GM12878 (cell line): ENCODE data around the gene TEX13D. TPM values are rescaled to one million over a fixed set of nuclear protein-coding genes. Genes with fewer than 3 reads are reported as not detected.
"Not testable (repeated sequence)": the region's sequence is repeated elsewhere in the genome, so short reads cannot be mapped to it uniquely, and the experiment has no call there.

ENCODE experiments used
- ATAC-seq: fragments of 200-7000 bp; cut with Tn5 transposase; 3 replicates; pipeline ENCODE4 v1.9.1; 2020; ENCODE audit warnings: mild to moderate bottlenecking, moderate library complexity
- BruUV-seq: library from RNA; stranded (reverse); fragments of 400-500 nt; replicated peaks from 2 replicates; lab custom pipeline; 2021; lab: Mats Ljungman, UMichigan
- CTCF ChIA-PET: fragments of 300-600 bp; sonication (Branson Sonifier 250); formaldehyde crosslinking; extraction: SDS; loops from one replicate; lab custom pipeline; 2021; ENCODE audit warnings: inconsistent platforms; lab: Yijun Ruan, JAX
- POLR2A ChIA-PET: fragments of 350-600 bp; formaldehyde crosslinking; extraction: SDS; loops from one replicate; lab custom pipeline; 2021; ENCODE audit warnings: inconsistent platforms; lab: Charles Lee
- RAD21 ChIA-PET: fragments of 300-600 bp; sonication (Branson Sonifier 250); formaldehyde crosslinking; loops from one replicate; lab custom pipeline; 2023; ENCODE audit warnings: antibody characterized with exemption; ENCODE audit not compliant: unreplicated experiment; lab: Charles Lee
- SMC1A ChIA-PET: fragments of 300-600 bp; sonication (Branson Sonifier 250); formaldehyde crosslinking; loops from one replicate; lab custom pipeline; 2023; ENCODE audit not compliant: unreplicated experiment, uncharacterized antibody; lab: Charles Lee
- DNase-seq: peaks from one replicate; pipeline ENCODE4 v3.0.0-alpha.2; 2011; ENCODE audit warnings: low read depth, low spot score
- FAIRE-seq: peaks from 3 replicates; lab custom pipeline; 2011; peaks lifted over from hg19 to GRCh38; lab: Jason Lieb, UNC
- H2AFZ ChIP-seq: 2 replicates; pipeline ENCODE4 v1.6.0; 2011; ENCODE audit warnings: low read depth, low read length, control low read depth; ENCODE audit not compliant: control insufficient read depth
- H3K27ac ChIP-seq: 2 replicates; pipeline ENCODE4 v1.5.1; 2011; ENCODE audit warnings: control low read depth; ENCODE audit not compliant: control insufficient read depth, insufficient read depth
- H3K27me3 ChIP-seq, 2 experiments: replicated peaks in 1 of 2; 2 replicates each; pipeline versions ENCODE4 v1.6.0 to v1.6.1; 2011; ENCODE audit warnings: low read length in 1 of 2; ENCODE audit not compliant: control insufficient read depth in 2 of 2, insufficient read depth in 2 of 2
- H3K36me3 ChIP-seq, 2 experiments: 2 replicates each; pipeline ENCODE4 v1.5.1; 2011; ENCODE audit warnings: low read length in 1 of 2; ENCODE audit not compliant: control insufficient read depth in 2 of 2, insufficient read depth in 2 of 2
- H3K4me1 ChIP-seq: 2 replicates; pipeline ENCODE4 v1.6.1; 2011; ENCODE audit warnings: mild to moderate bottlenecking, low read length, moderate library complexity, mixed read lengths; ENCODE audit not compliant: control insufficient read depth, insufficient read depth
- H3K4me2 ChIP-seq: 2 replicates; pipeline ENCODE4 v1.6.0; 2011; ENCODE audit warnings: control low read depth; ENCODE audit not compliant: control insufficient read depth, insufficient read depth
- H3K4me3 ChIP-seq: fragments of 200-600 bp; sonication (generic); 2 replicates; pipeline ENCODE4 v1.5.1; 2016
- H3K79me2 ChIP-seq: 2 replicates; pipeline ENCODE4 v1.6.0; 2011; ENCODE audit warnings: low read length; ENCODE audit not compliant: control insufficient read depth, insufficient read depth
- H3K9ac ChIP-seq: 2 replicates; pipeline ENCODE4 v1.8.0; 2011; ENCODE audit warnings: low read length, control low read depth, mixed read lengths; ENCODE audit not compliant: control insufficient read depth, insufficient read depth
- H3K9me3 ChIP-seq: replicated peaks from 3 replicates; pipeline ENCODE4 v1.5.1; 2011; ENCODE audit warnings: mild to moderate bottlenecking, low read length; ENCODE audit not compliant: control insufficient read depth, insufficient read depth
- H4K20me1 ChIP-seq: 2 replicates; pipeline ENCODE4 v1.6.0; 2011; ENCODE audit not compliant: control insufficient read depth, insufficient read depth
- FOS ChIP-seq: IDR thresholded peaks from 3 replicates; pipeline ENCODE4 v1.6.1; 2011; ENCODE audit warnings: borderline replicate concordance; ENCODE audit not compliant: insufficient read length; ENCODE audit errors: extremely low read depth
- JUNB ChIP-seq: IDR thresholded peaks from 2 replicates; pipeline ENCODE4 v1.6.1; 2016; ENCODE audit warnings: antibody characterized with exemption, mild to moderate bottlenecking
- RFX5 ChIP-seq: IDR thresholded peaks from 2 replicates; pipeline ENCODE4 v1.6.1; 2011; ENCODE audit warnings: low read depth, low read length, improper control_type of control experiment
- SMAD5 ChIP-seq: IDR thresholded peaks from 2 replicates; pipeline ENCODE4 v1.6.1; 2016; ENCODE audit warnings: antibody characterized with exemption, low read depth
- SMARCA5 ChIP-seq: fragments of 450-650 bp; IDR thresholded peaks from 2 replicates; pipeline ENCODE4 v1.6.1; 2017; ENCODE audit warnings: mild to moderate bottlenecking
- STAT3 ChIP-seq: IDR thresholded peaks from 2 replicates; pipeline ENCODE4 v1.6.1; 2011; ENCODE audit warnings: low read depth, low read length, improper control_type of control experiment
- TCF12 ChIP-seq: IDR thresholded peaks from 2 replicates; pipeline ENCODE4 v1.6.1; 2011; ENCODE audit warnings: low read depth, mild to moderate bottlenecking, low read length
- WGBS: methylation state at CpG from one replicate; pipeline ENCODE4 v1.1.6; 2016; ENCODE audit warnings: low lambda C conversion rate; ENCODE audit not compliant: insufficient replicate concordance, insufficient coverage; ENCODE audit errors: missing lambda C conversion rate; 5-methylcytosine and 5-hydroxymethylcytosine counted together
- in situ Hi-C: fragments of 300-500 bp; cut with MboI; formaldehyde crosslinking; loops from 9 replicates; pipeline ENCODE4 v1.14.3; 2018; ENCODE audit warnings: mixed read lengths
- intact Hi-C: fragments of 100-400 bp; cut with micrococcal nuclease; formaldehyde crosslinking; loops from one replicate; pipeline ENCODE4 v1.14.2; 2022; ENCODE audit not compliant: unreplicated experiment
- polyA plus RNA-seq, 11 experiments: library from polyadenylated mRNA; depleted of rRNA in 4 of 11; unstranded in 6 of 11; stranded (reverse) in 5 of 11; fragments of >200 nt; fragmentation: Nextera tagmentation in 4 of 11; fragmentation: Illumina TruSeq in 1 of 11; extraction: Ambion mirVana in 4 of 11; extraction: Trizol in 1 of 11; gene quantifications; 1 replicate in 1 of 11; 2 replicates in 10 of 11; pipeline versions ENCODE4 v1.2.1 to v1.2.3, GENCODE V29; 2011 to 2016; ENCODE audit warnings: inconsistent platforms in 2 of 11, missing spikeins in 2 of 11, low read depth in 1 of 11
- total RNA-seq, 4 experiments: library from RNA; depleted of rRNA in 3 of 4; stranded (reverse); fragments of >200 nt in 3 of 4; fragmentation: Illumina TruSeq in 1 of 4; extraction: Trizol in 1 of 4; gene quantifications; 2 replicates each; pipeline versions ENCODE4 v1.2.1 to v1.2.3, GENCODE V29; 2013 to 2021
- TF ChIP-seq, protein P1 (sequence below): fragments of 450-650 bp; conservative IDR thresholded peaks from 2 replicates; pipeline ENCODE4 v1.6.1; 2017; ENCODE audit warnings: mild to moderate bottlenecking, moderate library complexity
- TF ChIP-seq, protein P2 (sequence below): fragments of 450-650 bp; IDR thresholded peaks from 2 replicates; pipeline ENCODE4 v1.6.1; 2017; ENCODE audit warnings: mild to moderate bottlenecking, moderate library complexity

Gene TEX13D
- total and polyA plus RNA-seq, 10 of the 15 experiments (the other 5 are each of a cell fraction or from before 2014, with no cell fraction given) = 0.11 to 2.9 (median 0.19) TPM; not detected in 1

DNA sequence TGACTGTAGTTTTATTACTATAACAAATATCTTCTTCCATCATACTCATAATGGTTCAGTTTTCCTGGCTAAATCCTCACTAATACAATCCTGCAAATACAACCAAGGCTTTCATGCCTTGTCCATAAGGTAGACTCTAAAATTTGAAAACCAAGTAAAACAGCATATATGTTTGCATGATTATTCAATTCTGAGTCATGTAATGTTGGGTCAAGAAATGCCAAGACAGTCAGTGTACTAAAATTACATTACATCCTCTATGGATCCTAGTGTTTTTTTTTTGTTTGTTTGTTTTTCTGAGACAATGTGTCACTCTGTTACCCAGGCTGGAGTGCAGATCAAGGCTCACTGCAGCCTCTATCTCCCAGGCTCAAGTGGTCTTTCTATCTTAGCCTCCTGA, 38.6 kb upstream of the TEX13D start (continued):
- TF ChIP-seq, protein P1, sequence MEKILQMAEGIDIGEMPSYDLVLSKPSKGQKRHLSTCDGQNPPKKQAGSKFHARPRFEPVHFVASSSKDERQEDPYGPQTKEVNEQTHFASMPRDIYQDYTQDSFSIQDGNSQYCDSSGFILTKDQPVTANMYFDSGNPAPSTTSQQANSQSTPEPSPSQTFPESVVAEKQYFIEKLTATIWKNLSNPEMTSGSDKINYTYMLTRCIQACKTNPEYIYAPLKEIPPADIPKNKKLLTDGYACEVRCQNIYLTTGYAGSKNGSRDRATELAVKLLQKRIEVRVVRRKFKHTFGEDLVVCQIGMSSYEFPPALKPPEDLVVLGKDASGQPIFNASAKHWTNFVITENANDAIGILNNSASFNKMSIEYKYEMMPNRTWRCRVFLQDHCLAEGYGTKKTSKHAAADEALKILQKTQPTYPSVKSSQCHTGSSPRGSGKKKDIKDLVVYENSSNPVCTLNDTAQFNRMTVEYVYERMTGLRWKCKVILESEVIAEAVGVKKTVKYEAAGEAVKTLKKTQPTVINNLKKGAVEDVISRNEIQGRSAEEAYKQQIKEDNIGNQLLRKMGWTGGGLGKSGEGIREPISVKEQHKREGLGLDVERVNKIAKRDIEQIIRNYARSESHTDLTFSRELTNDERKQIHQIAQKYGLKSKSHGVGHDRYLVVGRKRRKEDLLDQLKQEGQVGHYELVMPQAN = no peak
- TF ChIP-seq SMARCA5 (no peak), JUNB (no peak), STAT3 (no peak), TCF12 (no peak), RFX5 (no peak), FOS (no peak), SMAD5 (no peak)
- TF ChIP-seq, protein P2, sequence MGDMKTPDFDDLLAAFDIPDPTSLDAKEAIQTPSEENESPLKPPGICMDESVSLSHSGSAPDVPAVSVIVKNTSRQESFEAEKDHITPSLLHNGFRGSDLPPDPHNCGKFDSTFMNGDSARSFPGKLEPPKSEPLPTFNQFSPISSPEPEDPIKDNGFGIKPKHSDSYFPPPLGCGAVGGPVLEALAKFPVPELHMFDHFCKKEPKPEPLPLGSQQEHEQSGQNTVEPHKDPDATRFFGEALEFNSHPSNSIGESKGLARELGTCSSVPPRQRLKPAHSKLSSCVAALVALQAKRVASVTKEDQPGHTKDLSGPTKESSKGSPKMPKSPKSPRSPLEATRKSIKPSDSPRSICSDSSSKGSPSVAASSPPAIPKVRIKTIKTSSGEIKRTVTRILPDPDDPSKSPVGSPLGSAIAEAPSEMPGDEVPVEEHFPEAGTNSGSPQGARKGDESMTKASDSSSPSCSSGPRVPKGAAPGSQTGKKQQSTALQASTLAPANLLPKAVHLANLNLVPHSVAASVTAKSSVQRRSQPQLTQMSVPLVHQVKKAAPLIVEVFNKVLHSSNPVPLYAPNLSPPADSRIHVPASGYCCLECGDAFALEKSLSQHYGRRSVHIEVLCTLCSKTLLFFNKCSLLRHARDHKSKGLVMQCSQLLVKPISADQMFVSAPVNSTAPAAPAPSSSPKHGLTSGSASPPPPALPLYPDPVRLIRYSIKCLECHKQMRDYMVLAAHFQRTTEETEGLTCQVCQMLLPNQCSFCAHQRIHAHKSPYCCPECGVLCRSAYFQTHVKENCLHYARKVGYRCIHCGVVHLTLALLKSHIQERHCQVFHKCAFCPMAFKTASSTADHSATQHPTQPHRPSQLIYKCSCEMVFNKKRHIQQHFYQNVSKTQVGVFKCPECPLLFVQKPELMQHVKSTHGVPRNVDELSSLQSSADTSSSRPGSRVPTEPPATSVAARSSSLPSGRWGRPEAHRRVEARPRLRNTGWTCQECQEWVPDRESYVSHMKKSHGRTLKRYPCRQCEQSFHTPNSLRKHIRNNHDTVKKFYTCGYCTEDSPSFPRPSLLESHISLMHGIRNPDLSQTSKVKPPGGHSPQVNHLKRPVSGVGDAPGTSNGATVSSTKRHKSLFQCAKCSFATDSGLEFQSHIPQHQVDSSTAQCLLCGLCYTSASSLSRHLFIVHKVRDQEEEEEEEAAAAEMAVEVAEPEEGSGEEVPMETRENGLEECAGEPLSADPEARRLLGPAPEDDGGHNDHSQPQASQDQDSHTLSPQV = no peak

DNA sequence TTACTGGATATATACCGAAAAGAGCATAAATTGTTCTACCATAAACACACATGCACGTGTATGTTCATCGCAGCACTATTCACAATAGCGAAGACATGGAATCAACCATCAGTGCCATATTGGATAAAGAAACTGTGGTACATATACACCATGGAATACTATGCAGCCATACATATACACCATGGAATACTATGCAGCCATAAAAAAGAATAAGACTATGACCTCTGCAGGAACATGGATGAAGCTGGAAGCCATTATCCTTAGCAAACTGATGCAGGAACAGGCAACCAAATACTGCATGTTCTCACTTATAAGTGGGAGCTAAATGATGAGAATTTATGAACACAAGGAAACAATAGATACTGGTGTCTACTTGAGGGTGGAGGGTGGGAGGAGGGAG, 33.1 kb upstream of the TEX13D start:
- H3K27ac ChIP-seq, H3K27me3 ChIP-seq, RAD21 ChIA-PET, H3K9ac ChIP-seq, H4K20me1 ChIP-seq, H3K9me3 ChIP-seq, CTCF ChIA-PET, POLR2A ChIA-PET, ATAC-seq, DNase-seq, H3K36me3 ChIP-seq, in situ Hi-C loops, intact Hi-C loops, H2AFZ ChIP-seq, H3K4me2 ChIP-seq, H3K4me3 ChIP-seq, H3K4me1 ChIP-seq, BruUV-seq, FAIRE-seq, H3K79me2 ChIP-seq: not testable (repeated sequence)
- SMC1A ChIA-PET = interaction anchor here (0.5 kb wide), 1 partner anchor 94 kb away, joined by 3 read pairs; no protein-coding TSS in a partner anchor
- WGBS = 80% methylated on average over 4 of the region's 4 CpGs
